Mesodermal cell (in vitro differentiated cells): Measurements from ENCODE around the gene ADGRG7.
"Not testable (repeated sequence)": the region's sequence is repeated elsewhere in the genome, so short reads cannot be mapped to it uniquely, and the experiment has no call there.

Experiments used
- H3K27ac ChIP-seq: 2 replicates; pipeline ENCODE4 v1.7.0; 2013; ENCODE audit warnings: mild to moderate bottlenecking, low read depth, low read length, moderate library complexity; ENCODE audit not compliant: severe bottlenecking
- H3K36me3 ChIP-seq: 2 replicates; pipeline ENCODE4 v1.7.1; 2013; ENCODE audit warnings: mild to moderate bottlenecking, low read length, moderate library complexity; ENCODE audit not compliant: control insufficient read depth, insufficient read depth
- H3K4me1 ChIP-seq: one replicate; pipeline ENCODE4 v1.7.1; 2013; ENCODE audit warnings: mild to moderate bottlenecking, low read length; ENCODE audit not compliant: insufficient read depth, control insufficient read depth, poor library complexity, severe bottlenecking
- H3K4me3 ChIP-seq: 2 replicates; pipeline ENCODE4 v1.7.0; 2013; ENCODE audit warnings: low read length, control low read depth, mild to moderate bottlenecking; ENCODE audit not compliant: insufficient read depth, poor library complexity, severe bottlenecking; ENCODE audit errors: extremely low read depth
- H3K9me3 ChIP-seq: 2 replicates; pipeline ENCODE4 v1.7.1; 2013; ENCODE audit warnings: mild to moderate bottlenecking, low read length, moderate library complexity; ENCODE audit not compliant: control insufficient read depth
- WGBS, 2 experiments: methylation state at CpG; one replicate each; pipeline ENCODE4 v1.1.5; 2013; ENCODE audit warnings: missing lambda C conversion rate in 2 of 2; ENCODE audit not compliant: insufficient coverage in 2 of 2; 5-methylcytosine and 5-hydroxymethylcytosine counted together

ADGRG7 gene

GRCh38 chr3:100645913-100646312, 36.5 kb downstream of the ADGRG7 start:
- H3K27ac ChIP-seq: no peak overlapping the region
- H3K4me1 ChIP-seq: no peaks in the 10 kb centered on the region
- WGBS, 2 experiments: 75% methylated on average over 1 of the region's 3 CpGs; no CpG with 5 or more reads in 1 of the 2 experiments
- no peaks in the 10 kb centered on the region for H3K9me3 ChIP-seq
- H3K36me3 ChIP-seq: no peaks in the 10 kb centered on the region
- no peak overlapping the region for H3K4me3 ChIP-seq

GRCh38 chr3:100647171-100647570, 37.8 kb downstream of the ADGRG7 start:
- whole genome bisulfite sequencing, 2 experiments: 94 to 96% methylated on average over 2 of the region's 3 CpGs
- Histone ChIP-seq H3K4me1 (no peaks in the 10 kb centered on the region), H3K4me3 (no peak overlapping the region), H3K9me3 (no peaks in the 10 kb centered on the region), H3K27ac (no peak overlapping the region), H3K36me3 (no peaks in the 10 kb centered on the region)

GRCh38 chr3:100647657-100648056, 38.3 kb downstream of the ADGRG7 start:
- no peaks in the 10 kb centered on the region for H3K9me3 ChIP-seq
- no peak overlapping the region for H3K4me3 ChIP-seq
- no peaks in the 10 kb centered on the region for H3K36me3 ChIP-seq
- no peak overlapping the region for H3K27ac ChIP-seq
- 100% methylated on average over 1 of the region's 1 CpG; no CpG with 5 or more reads in 1 of the 2 experiments for WGBS, 2 experiments
- H3K4me1 ChIP-seq: no peaks in the 10 kb centered on the region

- no peaks in the 10 kb centered on the region for H3K9me3 ChIP-seq
- whole genome bisulfite sequencing, 2 experiments: 50 to 55% methylated on average over 1 of the region's 4 CpGs
- H3K27ac ChIP-seq: peak overlapping the region; percentile 6
- H3K4me3 ChIP-seq: no peak overlapping the region
- H3K4me1 ChIP-seq: no peaks in the 10 kb centered on the region
- no peaks in the 10 kb centered on the region for H3K36me3 ChIP-seq
Measured at GRCh38 chr3:100650651-100651619, 41.5 kb downstream of the ADGRG7 start.

- no peaks in the 10 kb centered on the region for H3K9me3 ChIP-seq
- H3K27ac ChIP-seq: no peak overlapping the region
- no peaks in the 10 kb centered on the region for H3K4me1 ChIP-seq
- no peak overlapping the region for H3K4me3 ChIP-seq
- WGBS, 2 experiments: 58 to 90% methylated on average over 4 of the region's 13 CpGs
- no peaks in the 10 kb centered on the region for H3K36me3 ChIP-seq
Measured at GRCh38 chr3:100653604-100654294, 44.3 kb downstream of the ADGRG7 start.

GRCh38 chr3:100656945-100657344, 47.5 kb downstream of the ADGRG7 start:
- H3K9me3 ChIP-seq: no peaks in the 10 kb centered on the region
- no peak overlapping the region for H3K27ac ChIP-seq
- no peaks in the 10 kb centered on the region for H3K36me3 ChIP-seq
- no peak overlapping the region for H3K4me3 ChIP-seq
- WGBS, 2 experiments: no CpG with 5 or more reads among the region's 2 CpGs
- no peaks in the 10 kb centered on the region for H3K4me1 ChIP-seq

- H3K27ac ChIP-seq, H3K4me3 ChIP-seq, H3K4me1 ChIP-seq, H3K9me3 ChIP-seq, H3K36me3 ChIP-seq: not testable (repeated sequence)
Measured at GRCh38 chr3:100661294-100661693, 51.9 kb downstream of the ADGRG7 start.

GRCh38 chr3:100662113-100662823, 52.9 kb downstream of the ADGRG7 start:
- 60% methylated on average over 1 of the region's 2 CpGs; no CpG with 5 or more reads in 1 of the 2 experiments for WGBS, 2 experiments
- H3K4me1 ChIP-seq: no peaks in the 10 kb centered on the region
- no peak overlapping the region for H3K4me3 ChIP-seq
- peak overlapping the region; percentile 45 for H3K27ac ChIP-seq
- H3K9me3 ChIP-seq: no peaks in the 10 kb centered on the region
- H3K36me3 ChIP-seq: no peaks in the 10 kb centered on the region

GRCh38 chr3:100665230-100665629, 55.8 kb downstream of the ADGRG7 start:
- Histone ChIP-seq H3K4me3 (no peak overlapping the region), H3K4me1 (no peaks in the 10 kb centered on the region), H3K9me3 (peaks cover under 1% of the 10 kb centered on the region), H3K27ac (no peak overlapping the region), H3K36me3 (no peaks in the 10 kb centered on the region)
- WGBS, 2 experiments: 52 to 63% methylated on average over 2 of the region's 7 CpGs

- H3K4me1 ChIP-seq, H3K4me3 ChIP-seq, H3K36me3 ChIP-seq, H3K9me3 ChIP-seq, H3K27ac ChIP-seq: not testable (repeated sequence)
- WGBS, 2 experiments: 80% methylated on average over 1 of the region's 6 CpGs; no CpG with 5 or more reads in 1 of the 2 experiments
Measured at GRCh38 chr3:100666699-100667098, 57.3 kb downstream of the ADGRG7 start.
